ENCODE measurements around the gene LEFTY2. TPM values are rescaled to one million over a fixed set of nuclear protein-coding genes. Genes with fewer than 3 reads are reported as not detected.

The LEFTY2 gene
- total and polyA plus RNA-seq, 10 of the 15 experiments (the other 5 are each of a cell fraction or from before 2014, with no cell fraction given): not detected

- Histone ChIP-seq H3K4me3 (no peak overlapping the region), H3K79me2 (ENCODE audit: control insufficient read depth, insufficient read depth, low read length) (peaks cover 9% of the 10 kb centered on the region), H3K27ac (ENCODE audit: control insufficient read depth, insufficient read depth) (no peak overlapping the region), H3K27me3 (replicated peaks in 1 of 2; ENCODE audit: control insufficient read depth in 2 of 2, insufficient read depth in 2 of 2, low read length in 1 of 2) (no peaks in the 10 kb centered on the region), H3K9me3 (replicated peaks; ENCODE audit: control insufficient read depth, insufficient read depth, low read length) (no peaks in the 10 kb centered on the region), H3K36me3 (ENCODE audit: control insufficient read depth in 2 of 2, insufficient read depth in 2 of 2, low read length in 1 of 2) (peaks cover 3 to 10% of the 10 kb centered on the region in 2 experiments), H3K4me1 (ENCODE audit: control insufficient read depth, insufficient read depth, low read length) (peaks cover 7% of the 10 kb centered on the region), H4K20me1 (ENCODE audit: control insufficient read depth, insufficient read depth) (no peaks in the 10 kb centered on the region), H3K9ac (ENCODE audit: control insufficient read depth, insufficient read depth, low read length) (no peak overlapping the region), H2AFZ (ENCODE audit: control insufficient read depth, low read depth, low read length) (no peak overlapping the region), H3K4me2 (ENCODE audit: control insufficient read depth, insufficient read depth) (no peak overlapping the region)
- no TSS peak for BruUV-seq (replicated peaks)
- in situ Hi-C loops (cut with MboI): no loop called here
- DNase-seq (ENCODE audit: low read depth, low spot score): no peak
- 100% methylated on average over 4 of the region's 4 CpGs for WGBS (ENCODE audit: insufficient coverage, insufficient replicate concordance, low lambda C conversion rate, missing lambda C conversion rate)
- ChIA-PET CTCF (no interaction called here), SMC1A (ENCODE audit: uncharacterized antibody, unreplicated experiment) (no interaction called here), POLR2A (interaction anchor here (0.7 to 0.8 kb wide), 2 partner anchors 37 to 112 kb away, joined by 3 to 4 read pairs; no protein-coding TSS in a partner anchor), RAD21 (ENCODE audit: unreplicated experiment) (no interaction called here)
- intact Hi-C loops (cut with micrococcal nuclease; ENCODE audit: unreplicated experiment): no loop called here
- no peak for FAIRE-seq
- TF ChIP-seq NFYB (IDR thresholded peaks at IDR 0.05; ENCODE audit: insufficient read depth, low read depth, low read length) (no peak), ZBTB33 (IDR thresholded peaks at IDR 0.05) (no peak), DPF2 (IDR thresholded peaks at IDR 0.05) (no peak)
- no peak for ATAC-seq
Measured at GRCh38 chr1:225918280-225918679, 22.7 kb downstream of the LEFTY2 start.

GRCh38 chr1:225917536-225917935 is 23.5 kb downstream of the LEFTY2 start:
- Histone ChIP-seq H3K4me1 (ENCODE audit: control insufficient read depth, insufficient read depth, low read length) (peaks cover 6% of the 10 kb centered on the region), H3K79me2 (ENCODE audit: control insufficient read depth, insufficient read depth, low read length) (peaks cover 2% of the 10 kb centered on the region), H3K4me2 (ENCODE audit: control insufficient read depth, insufficient read depth) (no peak overlapping the region), H4K20me1 (ENCODE audit: control insufficient read depth, insufficient read depth) (no peaks in the 10 kb centered on the region), H2AFZ (ENCODE audit: control insufficient read depth, low read depth, low read length) (no peak overlapping the region), H3K4me3 (no peak overlapping the region), H3K36me3 (ENCODE audit: control insufficient read depth in 2 of 2, insufficient read depth in 2 of 2, low read length in 1 of 2) (peaks cover 3 to 10% of the 10 kb centered on the region in 2 experiments), H3K27ac (ENCODE audit: control insufficient read depth, insufficient read depth) (no peak overlapping the region), H3K9me3 (replicated peaks; ENCODE audit: control insufficient read depth, insufficient read depth, low read length) (no peaks in the 10 kb centered on the region), H3K9ac (ENCODE audit: control insufficient read depth, insufficient read depth, low read length) (no peak overlapping the region), H3K27me3 (replicated peaks in 1 of 2; ENCODE audit: control insufficient read depth in 2 of 2, insufficient read depth in 2 of 2, low read length in 1 of 2) (no peaks in the 10 kb centered on the region)
- DNase-seq (ENCODE audit: low read depth, low spot score) (no peak), FAIRE-seq (no peak), ATAC-seq (peak; percentile 10; the same call in 1 of the 3 replicates)
- BruUV-seq (replicated peaks): no TSS peak
- TF ChIP-seq BACH1 (IDR thresholded peaks at IDR 0.05; ENCODE audit: borderline replicate concordance) (0 out of 2 replicates have a peak, but pooled peaks have one; percentile 31), NFYA (IDR thresholded peaks at IDR 0.05; ENCODE audit: borderline replicate concordance, low read depth, low read length) (no peak)
- ChIA-PET CTCF (no interaction called here), POLR2A (interaction anchor here (0.5 kb wide), 1 partner anchor 247 kb away, joined by 5 read pairs; no protein-coding TSS in a partner anchor), SMC1A (ENCODE audit: uncharacterized antibody, unreplicated experiment) (no interaction called here), RAD21 (ENCODE audit: unreplicated experiment) (no interaction called here)
- 59% methylated on average over 5 of the region's 5 CpGs for WGBS (ENCODE audit: insufficient coverage, insufficient replicate concordance, low lambda C conversion rate, missing lambda C conversion rate)
- in situ Hi-C loops (cut with MboI): no loop called here
- intact Hi-C loops (cut with micrococcal nuclease; ENCODE audit: unreplicated experiment): no loop called here
